Measurements from ENCODE around the gene GIMAP2. TPM values are rescaled to one million over a fixed set of nuclear protein-coding genes. Genes with fewer than 3 reads are reported as not detected.

GIMAP2 gene
- total RNA-seq, 1 experiment from 2014 or later: not detected

- DNase-seq (ENCODE audit: low read depth, low spot score) (no peak), ATAC-seq (no peak)
- Histone ChIP-seq H3K9ac (ENCODE audit: low read length) (no peak overlapping the region), H3K79me2 (ENCODE audit: insufficient read depth, low read length) (no peaks in the 10 kb centered on the region), H4K20me1 (ENCODE audit: insufficient read depth) (no peaks in the 10 kb centered on the region), H3K36me3 (ENCODE audit: control insufficient read depth in 1 of 2, insufficient read depth in 2 of 2, low read length in 2 of 2) (no peaks in the 10 kb centered on the region), H3K27me3 (ENCODE audit: insufficient read depth, low read length) (peaks cover 4% of the 10 kb centered on the region; the same call in 1 of the 2 replicates), H3K4me3 (replicated peaks in 1 of 2; ENCODE audit: low read depth in 1 of 2, low read length in 2 of 2) (no peak overlapping the region), H3K4me2 (ENCODE audit: low read length) (no peak overlapping the region), H2AFZ (ENCODE audit: low read depth, low read length, poor library complexity, severe bottlenecking) (no peak overlapping the region), H3K9me3 (ENCODE audit: control insufficient read depth in 1 of 2, insufficient read depth in 1 of 2, low read depth in 1 of 2, low read length in 2 of 2) (no peaks in the 10 kb centered on the region), H3K4me1 (ENCODE audit: control insufficient read depth in 1 of 2, insufficient read depth in 2 of 2, low read length in 2 of 2) (no peaks in the 10 kb centered on the region), H3K9me2 (ENCODE audit: insufficient read depth) (no peaks in the 10 kb centered on the region), H3K27ac (ENCODE audit: low read depth, low read length) (no peak overlapping the region)
- ChIA-PET POLR2A (no interaction called here), RAD21 (ENCODE audit: low non-redundant PET in 1 of 2, low total read pairs in 2 of 2, uncharacterized antibody in 2 of 2, unreplicated experiment in 2 of 2) (no interaction called here), CTCF (no interaction called here)
- no TSS peak for BruUV-seq (replicated peaks)
- intact Hi-C loops (cut with micrococcal nuclease): no loop called here
- TF ChIP-seq YY1 (IDR thresholded peaks at IDR 0.05; ENCODE audit: extremely low read depth, insufficient replicate concordance, low read depth, low read length) (no peak), TCF7L2 (IDR thresholded peaks at IDR 0.05; ENCODE audit: borderline replicate concordance, extremely low read depth, insufficient read depth, insufficient read length) (no peak), FOSL1 (IDR thresholded peaks at IDR 0.05; ENCODE audit: low read depth) (no peak), RAD21 (IDR thresholded peaks at IDR 0.05; ENCODE audit: low read depth) (no peak), JUND (IDR thresholded peaks at IDR 0.05) (no peak), SP1 (IDR thresholded peaks at IDR 0.05; ENCODE audit: low read depth) (no peak), EZH2 (IDR thresholded peaks at IDR 0.05) (no peak), EZH2phosphoT487 (IDR thresholded peaks at IDR 0.05; ENCODE audit: borderline replicate concordance) (no peak), ZNF274 (IDR thresholded peaks at IDR 0.05; ENCODE audit: low read depth, low read length) (no peak), CEBPB (IDR thresholded peaks at IDR 0.05; ENCODE audit: low read depth) (no peak), REST (IDR thresholded peaks at IDR 0.05; ENCODE audit: low read depth) (no peak), POLR2AphosphoS5 (IDR thresholded peaks at IDR 0.05; ENCODE audit: low read depth, low read length) (no peak), MAX (IDR thresholded peaks at IDR 0.05) (no peak), SRF (IDR thresholded peaks at IDR 0.05; ENCODE audit: low read depth) (no peak), EGR1 (IDR thresholded peaks at IDR 0.05; ENCODE audit: low read depth) (no peak), SIN3A (IDR thresholded peaks at IDR 0.05; ENCODE audit: low read depth) (no peak)
- TF ChIP-seq, protein P1, sequence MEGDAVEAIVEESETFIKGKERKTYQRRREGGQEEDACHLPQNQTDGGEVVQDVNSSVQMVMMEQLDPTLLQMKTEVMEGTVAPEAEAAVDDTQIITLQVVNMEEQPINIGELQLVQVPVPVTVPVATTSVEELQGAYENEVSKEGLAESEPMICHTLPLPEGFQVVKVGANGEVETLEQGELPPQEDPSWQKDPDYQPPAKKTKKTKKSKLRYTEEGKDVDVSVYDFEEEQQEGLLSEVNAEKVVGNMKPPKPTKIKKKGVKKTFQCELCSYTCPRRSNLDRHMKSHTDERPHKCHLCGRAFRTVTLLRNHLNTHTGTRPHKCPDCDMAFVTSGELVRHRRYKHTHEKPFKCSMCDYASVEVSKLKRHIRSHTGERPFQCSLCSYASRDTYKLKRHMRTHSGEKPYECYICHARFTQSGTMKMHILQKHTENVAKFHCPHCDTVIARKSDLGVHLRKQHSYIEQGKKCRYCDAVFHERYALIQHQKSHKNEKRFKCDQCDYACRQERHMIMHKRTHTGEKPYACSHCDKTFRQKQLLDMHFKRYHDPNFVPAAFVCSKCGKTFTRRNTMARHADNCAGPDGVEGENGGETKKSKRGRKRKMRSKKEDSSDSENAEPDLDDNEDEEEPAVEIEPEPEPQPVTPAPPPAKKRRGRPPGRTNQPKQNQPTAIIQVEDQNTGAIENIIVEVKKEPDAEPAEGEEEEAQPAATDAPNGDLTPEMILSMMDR (IDR thresholded peaks at IDR 0.05 in 2 of 3, conservative IDR thresholded peaks at IDR 0.05 in 1 of 3; ENCODE audit: borderline replicate concordance in 1 of 3, insufficient read depth in 1 of 3, low read depth in 2 of 3, low read length in 2 of 3): no peak
Observed at GRCh38 chr7:150656047-150656446, 29.5 kb upstream of the GIMAP2 start.
